GM12878 (cell line): ENCODE data around the gene ANP32E. TPM values are rescaled to one million over a fixed set of nuclear protein-coding genes. Genes with fewer than 3 reads are reported as not detected.

ENCODE experiments used
- EZH2 ChIP-seq: IDR thresholded peaks from 2 replicates; pipeline ENCODE4 v1.6.1; 2012; ENCODE audit warnings: low read depth, mild to moderate bottlenecking, control low read depth, inconsistent platforms, low read length, borderline replicate concordance; ENCODE audit not compliant: control insufficient read depth
- HCFC1 ChIP-seq: fragments of 150-350 bp; IDR thresholded peaks from 2 replicates; pipeline ENCODE4 v1.6.1; 2014; ENCODE audit warnings: low read length
- IKZF2 ChIP-seq, 2 experiments: fragments of 450-650 bp; IDR thresholded peaks; 2 replicates each; pipeline ENCODE4 v1.6.1; 2017; ENCODE audit warnings: mild to moderate bottlenecking in 2 of 2, moderate library complexity in 2 of 2
- IRF4 ChIP-seq: IDR thresholded peaks from 2 replicates; pipeline ENCODE4 v1.6.1; 2011; ENCODE audit warnings: low read depth, low read length
- KDM1A ChIP-seq: fragments of 200-600 bp; sonication (generic); IDR thresholded peaks from 2 replicates; pipeline ENCODE4 v1.6.1; 2016; ENCODE audit warnings: borderline replicate concordance
- RBBP5 ChIP-seq: fragments of 200-600 bp; sonication (generic); conservative IDR thresholded peaks from 2 replicates; pipeline ENCODE4 v1.6.1; 2016
- SMAD5 ChIP-seq: IDR thresholded peaks from 2 replicates; pipeline ENCODE4 v1.6.1; 2016; ENCODE audit warnings: antibody characterized with exemption, low read depth
- SP1 ChIP-seq: IDR thresholded peaks from one replicate; pipeline ENCODE4 v1.6.1; 2011; ENCODE audit warnings: low read depth, low read length
- SREBF1 ChIP-seq: IDR thresholded peaks from 2 replicates; pipeline ENCODE4 v1.6.1; 2012; ENCODE audit warnings: mild to moderate bottlenecking, low read length
- ZBED1 ChIP-seq: IDR thresholded peaks from 2 replicates; pipeline ENCODE4 v1.6.1; 2016; ENCODE audit warnings: borderline replicate concordance
- ZSCAN29 ChIP-seq: fragments of 450-650 bp; IDR thresholded peaks from 2 replicates; pipeline ENCODE4 v1.6.1; 2017; ENCODE audit warnings: mild to moderate bottlenecking, moderate library complexity
- polyA plus RNA-seq, 11 experiments: library from polyadenylated mRNA; depleted of rRNA in 4 of 11; unstranded in 6 of 11; stranded (reverse) in 5 of 11; fragments of >200 nt; fragmentation: Nextera tagmentation in 4 of 11; fragmentation: Illumina TruSeq in 1 of 11; extraction: Ambion mirVana in 4 of 11; extraction: Trizol in 1 of 11; gene quantifications; 1 replicate in 1 of 11; 2 replicates in 10 of 11; pipeline versions ENCODE4 v1.2.1 to v1.2.3, GENCODE V29; 2011 to 2016; ENCODE audit warnings: inconsistent platforms in 2 of 11, missing spikeins in 2 of 11, low read depth in 1 of 11
- total RNA-seq, 4 experiments: library from RNA; depleted of rRNA in 3 of 4; stranded (reverse); fragments of >200 nt in 3 of 4; fragmentation: Illumina TruSeq in 1 of 4; extraction: Trizol in 1 of 4; gene quantifications; 2 replicates each; pipeline versions ENCODE4 v1.2.1 to v1.2.3, GENCODE V29; 2013 to 2021
- TF ChIP-seq, protein P1 (sequence below), 3 experiments: IDR thresholded peaks in 2 of 3; conservative IDR thresholded peaks in 1 of 3; 2 replicates each; pipeline ENCODE4 v1.5.1; 2011; ENCODE audit warnings: low read depth in 3 of 3, low read length in 3 of 3, mild to moderate bottlenecking in 3 of 3, control low read depth in 2 of 3, moderate library complexity in 2 of 3, inconsistent platforms in 1 of 3, mixed read lengths in 1 of 3; ENCODE audit not compliant: control insufficient read depth in 2 of 3, insufficient read depth in 1 of 3; ENCODE audit errors: extremely low read depth in 1 of 3
- TF ChIP-seq, protein P2 (sequence below): fragments of 450-650 bp; IDR thresholded peaks from 2 replicates; pipeline ENCODE4 v1.6.1; 2017; ENCODE audit warnings: mild to moderate bottlenecking, moderate library complexity
- TF ChIP-seq, protein P3 (sequence below): IDR thresholded peaks from 2 replicates; pipeline ENCODE4 v1.6.1; 2011; ENCODE audit warnings: low read depth, mild to moderate bottlenecking, low read length, moderate library complexity, borderline replicate concordance; ENCODE audit errors: extremely low read depth
- TF ChIP-seq, protein P4 (sequence below): fragments of 450-650 bp; IDR thresholded peaks from 2 replicates; pipeline ENCODE4 v1.6.1; 2018; ENCODE audit warnings: borderline replicate concordance, mild to moderate bottlenecking; ENCODE audit not compliant: partially characterized antibody

Gene ANP32E
- total and polyA plus RNA-seq, 10 of the 15 experiments (the other 5 are each of a cell fraction or from before 2014, with no cell fraction given): 59.2 to 250 (median 121) TPM

DNA sequence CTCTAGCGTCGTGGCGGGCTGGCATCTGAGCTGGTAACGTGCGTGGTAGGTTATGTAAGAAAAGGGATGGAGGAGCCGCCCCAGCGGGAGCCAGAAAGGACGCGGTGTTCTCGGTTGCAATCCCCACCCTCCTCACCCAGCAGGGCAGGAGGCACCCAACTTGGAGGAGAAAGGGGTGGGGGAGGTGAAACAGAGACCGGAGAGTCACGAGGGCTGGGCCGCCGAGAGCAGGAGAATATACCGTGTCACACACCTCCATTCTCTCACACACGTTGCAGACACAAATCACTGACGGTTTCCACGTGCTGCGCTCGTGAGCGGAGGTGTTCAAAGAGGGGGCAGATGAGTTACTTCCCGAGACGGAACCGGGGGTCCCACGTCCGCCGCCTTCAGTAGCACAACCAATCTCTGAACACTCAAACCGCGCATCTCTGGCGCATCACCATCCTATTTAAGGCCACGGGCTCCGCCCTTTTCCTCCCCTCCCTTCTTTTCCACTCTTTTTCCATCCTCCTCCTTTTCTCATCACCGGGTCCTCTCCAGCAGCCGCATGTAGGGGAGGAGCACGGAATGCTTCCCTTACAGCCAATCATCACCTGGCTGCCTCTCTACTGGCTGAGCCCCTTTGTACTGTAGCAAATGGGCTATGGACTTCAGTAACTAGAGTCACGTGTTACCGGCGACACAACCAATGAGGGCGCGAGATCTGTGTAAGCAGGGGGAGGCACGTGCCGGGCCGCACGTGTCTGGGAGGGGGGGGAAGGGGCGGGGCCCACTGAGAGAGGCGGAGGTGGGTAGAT is 46.0 kb upstream of the ANP32E start, which contains the start of gene CIART (continued):
- TF ChIP-seq, protein P1, sequence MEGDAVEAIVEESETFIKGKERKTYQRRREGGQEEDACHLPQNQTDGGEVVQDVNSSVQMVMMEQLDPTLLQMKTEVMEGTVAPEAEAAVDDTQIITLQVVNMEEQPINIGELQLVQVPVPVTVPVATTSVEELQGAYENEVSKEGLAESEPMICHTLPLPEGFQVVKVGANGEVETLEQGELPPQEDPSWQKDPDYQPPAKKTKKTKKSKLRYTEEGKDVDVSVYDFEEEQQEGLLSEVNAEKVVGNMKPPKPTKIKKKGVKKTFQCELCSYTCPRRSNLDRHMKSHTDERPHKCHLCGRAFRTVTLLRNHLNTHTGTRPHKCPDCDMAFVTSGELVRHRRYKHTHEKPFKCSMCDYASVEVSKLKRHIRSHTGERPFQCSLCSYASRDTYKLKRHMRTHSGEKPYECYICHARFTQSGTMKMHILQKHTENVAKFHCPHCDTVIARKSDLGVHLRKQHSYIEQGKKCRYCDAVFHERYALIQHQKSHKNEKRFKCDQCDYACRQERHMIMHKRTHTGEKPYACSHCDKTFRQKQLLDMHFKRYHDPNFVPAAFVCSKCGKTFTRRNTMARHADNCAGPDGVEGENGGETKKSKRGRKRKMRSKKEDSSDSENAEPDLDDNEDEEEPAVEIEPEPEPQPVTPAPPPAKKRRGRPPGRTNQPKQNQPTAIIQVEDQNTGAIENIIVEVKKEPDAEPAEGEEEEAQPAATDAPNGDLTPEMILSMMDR (IDR thresholded peaks at IDR 0.05 in 2 of 3, conservative IDR thresholded peaks at IDR 0.05 in 1 of 3; ENCODE audit: control insufficient read depth in 2 of 3, extremely low read depth in 1 of 3, insufficient read depth in 1 of 3, low read depth in 3 of 3, low read length in 3 of 3): no peak
- TF ChIP-seq ZBED1 (no peak), KDM1A (no peak), IKZF2 (IDR thresholded peaks at IDR 0.05) (no peak), SREBF1 (no peak), RBBP5 (no peak), SMAD5 (no peak), SP1 (peak; percentile 56), HCFC1 (no peak), IRF4 (no peak), EZH2 (no peak), ZSCAN29 (no peak)
- TF ChIP-seq, protein P2, sequence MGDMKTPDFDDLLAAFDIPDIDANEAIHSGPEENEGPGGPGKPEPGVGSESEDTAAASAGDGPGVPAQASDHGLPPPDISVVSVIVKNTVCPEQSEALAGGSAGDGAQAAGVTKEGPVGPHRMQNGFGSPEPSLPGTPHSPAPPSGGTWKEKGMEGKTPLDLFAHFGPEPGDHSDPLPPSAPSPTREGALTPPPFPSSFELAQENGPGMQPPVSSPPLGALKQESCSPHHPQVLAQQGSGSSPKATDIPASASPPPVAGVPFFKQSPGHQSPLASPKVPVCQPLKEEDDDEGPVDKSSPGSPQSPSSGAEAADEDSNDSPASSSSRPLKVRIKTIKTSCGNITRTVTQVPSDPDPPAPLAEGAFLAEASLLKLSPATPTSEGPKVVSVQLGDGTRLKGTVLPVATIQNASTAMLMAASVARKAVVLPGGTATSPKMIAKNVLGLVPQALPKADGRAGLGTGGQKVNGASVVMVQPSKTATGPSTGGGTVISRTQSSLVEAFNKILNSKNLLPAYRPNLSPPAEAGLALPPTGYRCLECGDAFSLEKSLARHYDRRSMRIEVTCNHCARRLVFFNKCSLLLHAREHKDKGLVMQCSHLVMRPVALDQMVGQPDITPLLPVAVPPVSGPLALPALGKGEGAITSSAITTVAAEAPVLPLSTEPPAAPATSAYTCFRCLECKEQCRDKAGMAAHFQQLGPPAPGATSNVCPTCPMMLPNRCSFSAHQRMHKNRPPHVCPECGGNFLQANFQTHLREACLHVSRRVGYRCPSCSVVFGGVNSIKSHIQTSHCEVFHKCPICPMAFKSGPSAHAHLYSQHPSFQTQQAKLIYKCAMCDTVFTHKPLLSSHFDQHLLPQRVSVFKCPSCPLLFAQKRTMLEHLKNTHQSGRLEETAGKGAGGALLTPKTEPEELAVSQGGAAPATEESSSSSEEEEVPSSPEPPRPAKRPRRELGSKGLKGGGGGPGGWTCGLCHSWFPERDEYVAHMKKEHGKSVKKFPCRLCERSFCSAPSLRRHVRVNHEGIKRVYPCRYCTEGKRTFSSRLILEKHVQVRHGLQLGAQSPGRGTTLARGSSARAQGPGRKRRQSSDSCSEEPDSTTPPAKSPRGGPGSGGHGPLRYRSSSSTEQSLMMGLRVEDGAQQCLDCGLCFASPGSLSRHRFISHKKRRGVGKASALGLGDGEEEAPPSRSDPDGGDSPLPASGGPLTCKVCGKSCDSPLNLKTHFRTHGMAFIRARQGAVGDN: no peak
- TF ChIP-seq, protein P3, sequence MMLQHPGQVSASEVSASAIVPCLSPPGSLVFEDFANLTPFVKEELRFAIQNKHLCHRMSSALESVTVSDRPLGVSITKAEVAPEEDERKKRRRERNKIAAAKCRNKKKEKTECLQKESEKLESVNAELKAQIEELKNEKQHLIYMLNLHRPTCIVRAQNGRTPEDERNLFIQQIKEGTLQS: peak; percentile 47; the same call in 1 of the 2 replicates
- TF ChIP-seq, protein P4, sequence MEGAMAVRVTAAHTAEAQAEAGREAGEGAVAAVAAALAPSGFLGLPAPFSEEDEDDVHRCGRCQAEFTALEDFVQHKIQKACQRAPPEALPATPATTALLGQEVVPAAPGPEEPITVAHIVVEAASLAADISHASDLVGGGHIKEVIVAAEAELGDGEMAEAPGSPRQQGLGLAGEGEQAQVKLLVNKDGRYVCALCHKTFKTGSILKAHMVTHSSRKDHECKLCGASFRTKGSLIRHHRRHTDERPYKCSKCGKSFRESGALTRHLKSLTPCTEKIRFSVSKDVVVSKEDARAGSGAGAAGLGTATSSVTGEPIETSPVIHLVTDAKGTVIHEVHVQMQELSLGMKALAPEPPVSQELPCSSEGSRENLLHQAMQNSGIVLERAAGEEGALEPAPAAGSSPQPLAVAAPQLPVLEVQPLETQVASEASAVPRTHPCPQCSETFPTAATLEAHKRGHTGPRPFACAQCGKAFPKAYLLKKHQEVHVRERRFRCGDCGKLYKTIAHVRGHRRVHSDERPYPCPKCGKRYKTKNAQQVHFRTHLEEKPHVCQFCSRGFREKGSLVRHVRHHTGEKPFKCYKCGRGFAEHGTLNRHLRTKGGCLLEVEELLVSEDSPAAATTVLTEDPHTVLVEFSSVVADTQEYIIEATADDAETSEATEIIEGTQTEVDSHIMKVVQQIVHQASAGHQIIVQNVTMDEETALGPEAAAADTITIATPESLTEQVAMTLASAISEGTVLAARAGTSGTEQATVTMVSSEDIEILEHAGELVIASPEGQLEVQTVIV: no peak
- TF ChIP-seq, all 136 proteins: peak for 16
